Memory B cell (primary cell): ENCODE measurements around the gene NAALADL2.

Source experiments
- ATAC-seq: fragments of 150-1000 bp; cut with Tn5 transposase; 2 replicates; pipeline ENCODE4 v1.10.0; 2021; ENCODE audit warnings: low read depth, mild to moderate bottlenecking, moderate library complexity
- DNase-seq, 2 donors: peaks; one replicate each; pipeline ENCODE4 v3.0.0; 2022; ENCODE audit warnings: low spot score in 2 of 2
- H3K27ac Mint-ChIP-seq: one replicate; pipeline ENCODE4 v1.8.0; 2022; ENCODE audit warnings: mild to moderate bottlenecking, moderate library complexity, mixed read lengths
- H3K27me3 Mint-ChIP-seq: one replicate; pipeline ENCODE4 v1.8.0; 2022; ENCODE audit warnings: mixed read lengths
- H3K36me3 Mint-ChIP-seq: one replicate; pipeline ENCODE4 v1.8.0; 2022; ENCODE audit warnings: mild to moderate bottlenecking, mixed read lengths
- H3K4me1 Mint-ChIP-seq: one replicate; pipeline ENCODE4 v1.8.0; 2022; ENCODE audit warnings: mixed read lengths
- H3K4me3 Mint-ChIP-seq: one replicate; pipeline ENCODE4 v1.8.0; 2022; ENCODE audit warnings: mild to moderate bottlenecking, moderate library complexity, mixed read lengths
- H3K9me3 Mint-ChIP-seq: one replicate; pipeline ENCODE4 v1.8.0; 2022; ENCODE audit warnings: mixed read lengths

The NAALADL2 gene

GRCh38 chr3:175312791-175313190 lies 453.7 kb downstream of the NAALADL2 start:
- Mint-ChIP-seq H3K36me3 (no peaks in the 10 kb centered on the region), H3K4me1 (no peaks in the 10 kb centered on the region), H3K27me3 (no peaks in the 10 kb centered on the region), H3K27ac (no peak overlapping the region), H3K4me3 (no peak overlapping the region), H3K9me3 (no peaks in the 10 kb centered on the region)
- DNase-seq (no peak), ATAC-seq (no peak)

DNA sequence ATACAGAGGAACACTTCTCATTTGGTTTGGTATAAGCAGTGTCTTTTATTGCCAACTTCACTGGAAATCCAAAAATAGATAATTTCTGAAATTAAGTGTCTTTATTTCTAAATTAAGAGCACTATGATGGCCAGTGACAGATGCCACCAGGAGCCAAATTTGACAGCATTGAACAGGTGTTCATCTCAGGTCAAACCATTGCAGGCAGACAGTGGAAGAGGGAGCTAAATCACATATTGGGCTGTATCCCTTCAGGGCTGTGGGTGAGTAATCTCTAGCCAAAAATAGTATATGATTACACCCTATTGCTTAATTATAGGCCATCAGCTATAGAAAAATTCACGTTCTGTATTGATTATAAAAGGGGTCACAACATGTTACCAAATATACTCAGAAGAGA lies 457.7 kb downstream of the NAALADL2 start:
- Mint-ChIP-seq H3K9me3 (no peaks in the 10 kb centered on the region), H3K27ac (no peak overlapping the region), H3K4me1 (no peaks in the 10 kb centered on the region), H3K36me3 (no peaks in the 10 kb centered on the region), H3K4me3 (no peak overlapping the region), H3K27me3 (no peaks in the 10 kb centered on the region)
- no peak for DNase-seq
- ATAC-seq: no peak

GRCh38 chr3:175325440-175325839 lies 466.3 kb downstream of the NAALADL2 start:
- no peaks in the 10 kb centered on the region for H3K27me3 Mint-ChIP-seq
- no peak overlapping the region for H3K4me3 Mint-ChIP-seq
- H3K36me3 Mint-ChIP-seq: no peaks in the 10 kb centered on the region
- H3K9me3 Mint-ChIP-seq: no peaks in the 10 kb centered on the region
- H3K4me1 Mint-ChIP-seq: no peaks in the 10 kb centered on the region
- DNase-seq: no peak
- ATAC-seq: no peak
- no peak overlapping the region for H3K27ac Mint-ChIP-seq

DNA sequence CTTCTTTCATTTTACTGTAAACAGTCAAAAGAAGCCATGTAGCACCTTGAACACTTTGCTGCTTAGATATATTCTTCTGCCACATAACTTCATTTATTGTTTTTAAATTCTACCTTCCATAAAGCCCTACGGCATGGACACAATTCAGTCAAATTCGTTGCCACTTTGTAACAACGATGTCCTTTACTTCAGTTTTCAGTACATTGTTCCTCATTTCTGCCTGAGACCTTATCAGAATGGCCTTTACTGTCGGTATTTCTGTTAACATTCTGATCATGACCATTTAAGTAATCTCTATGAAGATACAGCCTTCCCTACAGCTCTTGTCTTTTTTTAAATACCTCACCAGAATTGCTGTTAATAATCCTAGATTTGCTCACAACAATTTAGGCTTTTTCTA lies 466.9 kb downstream of the NAALADL2 start:
- H3K27me3 Mint-ChIP-seq: no peaks in the 10 kb centered on the region
- no peak overlapping the region for H3K27ac Mint-ChIP-seq
- DNase-seq (no peak), ATAC-seq (no peak)
- no peaks in the 10 kb centered on the region for H3K4me1 Mint-ChIP-seq
- H3K9me3 Mint-ChIP-seq: no peaks in the 10 kb centered on the region
- no peak overlapping the region for H3K4me3 Mint-ChIP-seq
- H3K36me3 Mint-ChIP-seq: no peaks in the 10 kb centered on the region

GRCh38 chr3:175329373-175329772 lies 470.2 kb downstream of the NAALADL2 start:
- Mint-ChIP-seq H3K27me3 (no peaks in the 10 kb centered on the region), H3K36me3 (no peaks in the 10 kb centered on the region), H3K27ac (no peak overlapping the region), H3K4me3 (no peak overlapping the region), H3K9me3 (peaks cover 2% of the 10 kb centered on the region), H3K4me1 (no peaks in the 10 kb centered on the region)
- ATAC-seq (no peak), DNase-seq (no peak)

- no peak for ATAC-seq
- no peak overlapping the region for H3K27ac Mint-ChIP-seq
- no peaks in the 10 kb centered on the region for H3K27me3 Mint-ChIP-seq
- no peak overlapping the region for H3K4me3 Mint-ChIP-seq
- DNase-seq: no peak
- H3K9me3 Mint-ChIP-seq: peaks cover 2% of the 10 kb centered on the region
- H3K4me1 Mint-ChIP-seq: no peaks in the 10 kb centered on the region
- no peaks in the 10 kb centered on the region for H3K36me3 Mint-ChIP-seq
These were observed 476.1 kb downstream of the NAALADL2 start for GRCh38 chr3:175335229-175335628.

DNA sequence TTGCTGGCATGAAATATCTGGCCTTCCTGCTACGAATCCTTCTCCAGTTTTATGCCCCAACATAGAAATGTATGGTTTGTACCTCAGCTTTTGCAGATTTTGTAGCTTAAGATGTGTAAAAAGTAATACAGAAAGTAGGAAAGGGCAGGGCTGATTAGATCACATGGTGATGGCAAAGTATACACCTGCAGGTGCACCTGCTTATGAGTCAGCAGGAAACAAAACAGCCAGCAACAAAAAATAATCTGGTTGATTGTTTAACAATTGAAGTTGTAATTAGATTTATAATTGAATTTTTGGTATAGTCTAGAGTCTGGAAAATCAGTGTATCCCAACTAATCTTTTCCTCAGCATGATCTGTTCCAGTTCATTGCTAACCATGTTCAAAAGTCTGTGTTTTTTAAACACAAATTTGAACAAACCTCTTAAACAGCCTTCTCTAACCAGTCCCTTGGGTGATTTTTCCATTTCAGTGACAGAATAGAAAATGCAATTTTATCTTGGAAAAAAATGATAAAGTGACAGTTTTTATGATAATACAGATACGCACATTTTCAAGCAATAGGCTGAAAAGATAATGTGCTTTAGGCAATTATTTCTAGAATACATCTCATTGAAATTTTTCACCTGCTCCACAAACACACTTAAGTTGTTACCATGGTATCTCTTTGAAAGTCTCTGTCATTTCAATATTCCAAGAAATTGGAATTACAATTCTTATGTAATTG lies 477.4 kb downstream of the NAALADL2 start:
- DNase-seq: no peak

DNA sequence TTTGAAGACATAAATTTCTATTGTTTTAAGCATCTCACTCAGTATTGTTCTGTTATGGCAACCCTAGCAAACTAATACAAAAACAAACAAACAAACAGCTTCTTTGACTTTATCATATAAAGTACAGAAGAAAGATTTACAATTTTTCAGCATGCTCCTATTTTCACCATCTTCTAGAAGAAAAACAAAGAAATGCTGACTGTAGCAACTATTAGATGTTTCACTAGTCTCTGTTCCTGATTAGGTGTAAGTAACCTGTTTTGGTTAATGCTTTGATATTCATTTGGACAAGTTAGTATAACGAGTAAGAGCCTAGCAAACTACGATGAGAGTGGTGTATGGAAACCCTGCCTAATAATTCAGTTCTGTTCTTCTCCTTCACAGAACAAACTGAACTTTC lies 478.5 kb downstream of the NAALADL2 start:
- H3K9me3 Mint-ChIP-seq: no peaks in the 10 kb centered on the region
- H3K27ac Mint-ChIP-seq: no peak overlapping the region
- H3K36me3 Mint-ChIP-seq: no peaks in the 10 kb centered on the region
- no peak overlapping the region for H3K4me3 Mint-ChIP-seq
- H3K4me1 Mint-ChIP-seq: no peaks in the 10 kb centered on the region
- ATAC-seq (no peak), DNase-seq (no peak)
- no peaks in the 10 kb centered on the region for H3K27me3 Mint-ChIP-seq

More for the DNA sequence above, 477.4 kb downstream of the NAALADL2 start:
- Mint-ChIP-seq H3K27me3 (no peaks in the 10 kb centered on the region), H3K4me3 (no peak overlapping the region), H3K27ac (no peak overlapping the region), H3K9me3 (peaks cover 2% of the 10 kb centered on the region), H3K36me3 (no peaks in the 10 kb centered on the region), H3K4me1 (no peaks in the 10 kb centered on the region)
- ATAC-seq: no peak

DNA sequence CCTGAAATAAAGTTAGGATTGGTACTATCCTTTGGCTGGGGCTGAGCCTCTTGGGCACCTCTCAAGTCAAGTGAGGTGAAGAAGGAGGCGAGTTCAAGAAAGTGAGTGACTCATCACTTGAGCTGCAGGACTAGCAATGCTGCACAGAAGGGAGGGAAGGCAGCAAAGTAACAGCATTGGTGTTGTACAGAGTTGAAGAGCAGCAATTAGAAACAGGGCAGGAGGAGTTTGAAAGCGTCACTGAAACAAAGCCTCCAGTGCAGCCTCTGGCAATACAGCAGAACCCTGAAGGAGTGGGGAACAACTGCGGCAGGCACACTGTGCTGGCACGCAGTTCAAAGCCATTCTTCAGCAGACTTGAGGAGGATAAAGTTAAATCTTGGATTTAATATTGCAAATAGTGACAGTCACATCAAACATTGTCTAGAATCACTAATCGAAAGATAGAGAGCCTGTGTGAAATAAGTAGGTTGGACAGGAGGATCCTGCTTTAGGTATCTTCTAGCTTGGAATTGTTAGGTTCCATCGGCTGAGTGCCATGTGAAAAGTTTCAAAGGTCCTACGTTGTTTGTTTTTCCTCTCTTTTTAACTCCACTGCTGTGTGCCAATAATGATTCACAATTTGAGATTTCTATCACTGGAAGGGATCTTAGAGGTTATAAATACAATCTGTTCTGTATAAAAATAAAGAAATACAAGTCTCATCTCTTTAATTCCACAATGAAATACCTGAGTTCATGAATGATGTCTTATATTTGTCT lies 479.8 kb downstream of the NAALADL2 start:
- Mint-ChIP-seq H3K4me3 (no peak overlapping the region), H3K36me3 (no peaks in the 10 kb centered on the region), H3K27me3 (no peaks in the 10 kb centered on the region), H3K9me3 (no peaks in the 10 kb centered on the region), H3K27ac (no peak overlapping the region), H3K4me1 (no peaks in the 10 kb centered on the region)
- ATAC-seq (no peak), DNase-seq (no peak)

- DNase-seq: no peak
- Mint-ChIP-seq H3K4me3 (no peak overlapping the region), H3K27me3 (no peaks in the 10 kb centered on the region), H3K4me1 (no peaks in the 10 kb centered on the region), H3K9me3 (peaks cover 3% of the 10 kb centered on the region), H3K27ac (no peak overlapping the region), H3K36me3 (no peaks in the 10 kb centered on the region)
- no peak for ATAC-seq
These were observed 481.3 kb downstream of the NAALADL2 start for GRCh38 chr3:175340338-175341015.

GRCh38 chr3:175342196-175342595 lies 483.1 kb downstream of the NAALADL2 start:
- no peak for ATAC-seq
- no peak overlapping the region for H3K4me3 Mint-ChIP-seq
- no peak overlapping the region for H3K27ac Mint-ChIP-seq
- no peak for DNase-seq
- H3K9me3 Mint-ChIP-seq: peaks cover 3% of the 10 kb centered on the region
- H3K4me1 Mint-ChIP-seq: no peaks in the 10 kb centered on the region
- H3K36me3 Mint-ChIP-seq: no peaks in the 10 kb centered on the region
- no peaks in the 10 kb centered on the region for H3K27me3 Mint-ChIP-seq

GRCh38 chr3:175343946-175344345 lies 484.8 kb downstream of the NAALADL2 start:
- no peaks in the 10 kb centered on the region for H3K36me3 Mint-ChIP-seq
- H3K9me3 Mint-ChIP-seq: peaks cover 5% of the 10 kb centered on the region
- DNase-seq (no peak), ATAC-seq (no peak)
- no peaks in the 10 kb centered on the region for H3K27me3 Mint-ChIP-seq
- no peak overlapping the region for H3K4me3 Mint-ChIP-seq
- H3K4me1 Mint-ChIP-seq: no peaks in the 10 kb centered on the region
- no peak overlapping the region for H3K27ac Mint-ChIP-seq

DNA sequence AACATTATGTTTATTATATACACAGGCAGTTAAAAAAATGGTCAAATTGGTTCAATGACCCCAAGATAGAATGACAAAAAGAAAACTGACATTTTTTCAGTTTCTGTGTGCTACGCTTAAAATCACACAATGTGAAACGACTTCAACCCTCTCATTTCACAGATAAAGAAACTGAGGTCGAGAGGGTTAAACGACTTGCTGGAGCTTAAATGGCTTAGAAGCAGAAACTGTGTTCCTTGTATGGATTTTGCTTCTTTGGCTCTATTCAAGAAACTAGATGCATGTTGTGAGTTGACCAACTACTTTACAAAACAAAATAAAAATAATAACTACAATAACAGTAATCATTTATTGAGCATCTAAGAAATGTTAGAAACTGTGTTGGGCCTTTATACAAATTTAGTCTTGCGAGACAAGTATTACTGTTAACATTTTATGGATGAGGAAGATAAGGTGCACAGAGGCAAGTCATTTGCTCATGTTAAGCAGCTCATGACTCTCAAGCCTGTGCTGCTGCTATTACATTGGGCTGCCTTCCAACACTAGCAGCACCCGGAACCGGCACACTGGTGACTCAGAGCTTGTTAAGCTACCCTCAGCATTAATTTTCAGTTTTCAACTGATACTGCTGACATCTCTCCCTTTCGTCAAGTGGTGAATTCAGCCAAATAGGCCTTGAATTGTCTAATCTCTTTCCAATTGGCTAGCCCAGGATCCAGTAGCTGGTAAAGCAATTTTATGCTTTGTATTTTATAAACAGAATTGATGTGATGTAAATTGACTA lies 487.6 kb downstream of the NAALADL2 start:
- H3K27ac Mint-ChIP-seq: no peak overlapping the region
- H3K36me3 Mint-ChIP-seq: no peaks in the 10 kb centered on the region
- no peak for DNase-seq
- no peaks in the 10 kb centered on the region for H3K27me3 Mint-ChIP-seq
- H3K4me1 Mint-ChIP-seq: no peaks in the 10 kb centered on the region
- no peak overlapping the region for H3K4me3 Mint-ChIP-seq
- H3K9me3 Mint-ChIP-seq: peaks cover 5% of the 10 kb centered on the region
- ATAC-seq: no peak

DNA sequence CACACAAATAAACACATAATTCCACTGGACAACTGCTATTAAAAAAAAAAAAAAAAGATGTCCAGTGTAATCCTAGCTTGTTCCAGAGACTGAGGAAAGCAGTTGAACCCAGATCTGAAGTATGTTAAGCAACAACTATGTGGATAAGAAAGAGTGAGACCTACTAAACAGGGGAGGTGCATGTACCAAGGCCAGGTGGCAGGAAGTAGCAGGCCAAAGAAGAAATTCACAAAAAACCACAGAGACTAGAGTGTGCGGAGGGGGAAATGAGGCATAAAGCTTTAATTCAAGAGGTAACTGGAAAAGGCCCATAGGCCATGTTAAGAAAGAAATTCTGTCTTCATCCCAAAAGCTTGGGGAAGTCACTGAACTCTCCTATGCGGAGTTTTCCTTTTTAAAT lies 490.0 kb downstream of the NAALADL2 start:
- Mint-ChIP-seq H3K36me3 (no peaks in the 10 kb centered on the region), H3K27me3 (no peaks in the 10 kb centered on the region), H3K9me3 (peaks cover 5% of the 10 kb centered on the region), H3K4me1 (no peaks in the 10 kb centered on the region), H3K4me3 (no peak overlapping the region), H3K27ac (no peak overlapping the region)
- DNase-seq (no peak), ATAC-seq (no peak)
